HG03196 (cell line): ENCODE results near the gene OPN4.
"Not testable (repeated sequence)": the region's sequence is repeated elsewhere in the genome, so short reads cannot be mapped to it uniquely, and the experiment has no call there.

Experiments
- ATAC-seq: cut with Tn5 transposase; IDR thresholded peaks from one replicate; pipeline ENCODE4 v1.9.1; 2021; ENCODE audit not compliant: unreplicated experiment

The OPN4 gene

GRCh38 chr10:86654411-86655172, at the start of gene OPN4:
TSS of gene OPN4 (plus strand) at chr10:86654547. CDS start at chr10:86654784, 237 bp downstream.
- no peak for ATAC-seq

- no peak for ATAC-seq
Observed at GRCh38 chr10:86607674-86608073, 46.7 kb upstream of the OPN4 start.

GRCh38 chr10:86609920-86610319, 44.4 kb upstream of the OPN4 start:
- ATAC-seq: no peak

GRCh38 chr10:86611386-86611785, 43.0 kb upstream of the OPN4 start:
- no peak for ATAC-seq

- no peak for ATAC-seq
Observed at GRCh38 chr10:86613096-86613495, 41.3 kb upstream of the OPN4 start.

- ATAC-seq: no peak
Observed at GRCh38 chr10:86613905-86614304, 40.4 kb upstream of the OPN4 start.

GRCh38 chr10:86614853-86615252, 39.5 kb upstream of the OPN4 start:
- ATAC-seq: no peak

- ATAC-seq: not testable (repeated sequence)
Observed at GRCh38 chr10:86617278-86617677, 37.1 kb upstream of the OPN4 start.

GRCh38 chr10:86628311-86628710, 26.0 kb upstream of the OPN4 start:
- ATAC-seq: no peak

GRCh38 chr10:86630079-86630478, 24.3 kb upstream of the OPN4 start:
- no peak for ATAC-seq

GRCh38 chr10:86632009-86632800, 22.1 kb upstream of the OPN4 start:
- ATAC-seq: no peak

- no peak for ATAC-seq
Observed at GRCh38 chr10:86632951-86633350, 21.4 kb upstream of the OPN4 start.

- ATAC-seq: no peak
Observed at GRCh38 chr10:86635402-86635801, 18.9 kb upstream of the OPN4 start.

- ATAC-seq: no peak
Observed at GRCh38 chr10:86636311-86636710, 18.0 kb upstream of the OPN4 start.

- ATAC-seq: no peak
Observed at GRCh38 chr10:86642021-86642420, 12.3 kb upstream of the OPN4 start.

GRCh38 chr10:86642499-86642898, 11.8 kb upstream of the OPN4 start:
- ATAC-seq: no peak

- peak; percentile 51 for ATAC-seq
Observed at GRCh38 chr10:86644152-86644793, 10.1 kb upstream of the OPN4 start.

GRCh38 chr10:86644794-86645445, 9.4 kb upstream of the OPN4 start:
- ATAC-seq: peak; percentile 26

- ATAC-seq: not testable (repeated sequence)
Observed at GRCh38 chr10:86645621-86646165, 8.7 kb upstream of the OPN4 start.

GRCh38 chr10:86646532-86646931, 7.8 kb upstream of the OPN4 start:
- no peak for ATAC-seq

GRCh38 chr10:86646933-86647332, 7.4 kb upstream of the OPN4 start:
- ATAC-seq: no peak
